ENCODE measurements around the gene GNG4.

DNA sequence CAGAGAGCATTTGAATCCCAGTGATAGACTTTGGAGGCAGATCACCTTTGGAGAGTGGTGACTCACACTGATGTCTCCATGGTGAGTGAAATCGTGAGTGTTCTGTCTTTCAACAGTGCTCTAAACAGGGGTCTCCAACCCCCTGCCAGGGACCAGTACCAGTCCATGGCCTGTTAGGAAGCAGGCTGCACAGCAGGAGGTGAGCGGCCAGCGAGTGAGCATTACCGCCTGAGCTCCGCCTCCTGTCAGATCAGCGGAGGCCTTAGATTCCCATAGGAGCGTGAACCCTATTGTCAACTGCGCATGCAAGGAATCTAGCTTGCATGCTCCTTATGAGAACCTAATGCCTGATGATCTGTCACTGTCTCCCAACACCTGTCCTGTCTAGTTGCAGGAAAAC is 83.5 kb downstream of the GNG4 start:
- TF ChIP-seq POLR2A (IDR thresholded peaks at IDR 0.05; ENCODE audit: low read depth, low read length), result no peak
- no peak for TF ChIP-seq POLR2AphosphoS5 (IDR thresholded peaks at IDR 0.05; ENCODE audit: low read depth, low read length)
- TF ChIP-seq POU2F2 (IDR thresholded peaks at IDR 0.05; ENCODE audit: low read depth, low read length), result no peak
